ENCODE data around the gene KLK7.

The KLK7 gene

GRCh38 chr19:50983625-50984292, at the start of gene KLK7:
TSS of gene KLK7 (minus strand) at chr19:50983917. CDS start at chr19:50982399, 1,518 bp downstream.
- Histone ChIP-seq H3K27me3 (ENCODE audit: insufficient read depth, low read length, poor library complexity) (peaks cover 4% of the 10 kb centered on the region), H2AFZ (ENCODE audit: low read depth, low read length) (no peak within 1 kb of the TSS)
- no peak for DNase-seq

GRCh38 chr19:51031880-51032225, 48.1 kb upstream of the KLK7 start:
- Histone ChIP-seq H3K9me3 (ENCODE audit: insufficient read depth, low read length, severe bottlenecking) (no peaks in the 10 kb centered on the region), H3K4me2 (ENCODE audit: insufficient read depth, low read length) (no peak overlapping the region), H3K4me3 (ENCODE audit: low read depth in 1 of 2, low read length in 2 of 2) (no peak overlapping the region), H3K79me2 (ENCODE audit: insufficient read depth, low read length) (no peaks in the 10 kb centered on the region), H3K4me1 (ENCODE audit: insufficient read depth, low read length) (no peaks in the 10 kb centered on the region), H3K36me3 (ENCODE audit: insufficient read depth, low read length) (no peaks in the 10 kb centered on the region), H4K20me1 (ENCODE audit: insufficient read depth, low read length) (no peaks in the 10 kb centered on the region), H3K9ac (ENCODE audit: low read depth, low read length) (no peak overlapping the region), H3K27ac (ENCODE audit: low read length) (no peak overlapping the region), H2AFZ (ENCODE audit: low read depth, low read length) (no peak overlapping the region), H3K27me3 (ENCODE audit: insufficient read depth, low read length, poor library complexity) (peaks cover 3% of the 10 kb centered on the region)
- no peak for DNase-seq
- TF ChIP-seq CTCF (IDR thresholded peaks at IDR 0.05; ENCODE audit: borderline replicate concordance, extremely low read depth, low read length, poor library complexity, severe bottlenecking) (no peak), EZH2 (IDR thresholded peaks at IDR 0.05; ENCODE audit: borderline replicate concordance, low read depth, low read length, severe bottlenecking) (no peak)
- no peak for ATAC-seq (ENCODE audit: insufficient read depth, low read depth)

More at GRCh38 chr19:50983625-50984292, at the start of gene KLK7:
- no peak within 1 kb of the TSS for H3K27ac ChIP-seq (ENCODE audit: low read length)
- H3K79me2 ChIP-seq (ENCODE audit: insufficient read depth, low read length): no peaks in the 10 kb centered on the region
- no peak within 1 kb of the TSS for H3K4me3 ChIP-seq (ENCODE audit: low read depth in 1 of 2, low read length in 2 of 2)
- no peaks in the 10 kb centered on the region for H3K4me1 ChIP-seq (ENCODE audit: insufficient read depth, low read length)
- no peak for ATAC-seq (ENCODE audit: insufficient read depth, low read depth)
- H3K36me3 ChIP-seq (ENCODE audit: insufficient read depth, low read length): no peaks in the 10 kb centered on the region
- TF ChIP-seq EZH2 (IDR thresholded peaks at IDR 0.05; ENCODE audit: borderline replicate concordance, low read depth, low read length, severe bottlenecking) (no peak), CTCF (IDR thresholded peaks at IDR 0.05; ENCODE audit: borderline replicate concordance, extremely low read depth, low read length, poor library complexity, severe bottlenecking) (no peak)
- H4K20me1 ChIP-seq (ENCODE audit: insufficient read depth, low read length): no peaks in the 10 kb centered on the region
- no peaks in the 10 kb centered on the region for H3K9me3 ChIP-seq (ENCODE audit: insufficient read depth, low read length, severe bottlenecking)
- no peak within 1 kb of the TSS for H3K4me2 ChIP-seq (ENCODE audit: insufficient read depth, low read length)
- H3K9ac ChIP-seq (ENCODE audit: low read depth, low read length): no peak within 1 kb of the TSS

DNA sequence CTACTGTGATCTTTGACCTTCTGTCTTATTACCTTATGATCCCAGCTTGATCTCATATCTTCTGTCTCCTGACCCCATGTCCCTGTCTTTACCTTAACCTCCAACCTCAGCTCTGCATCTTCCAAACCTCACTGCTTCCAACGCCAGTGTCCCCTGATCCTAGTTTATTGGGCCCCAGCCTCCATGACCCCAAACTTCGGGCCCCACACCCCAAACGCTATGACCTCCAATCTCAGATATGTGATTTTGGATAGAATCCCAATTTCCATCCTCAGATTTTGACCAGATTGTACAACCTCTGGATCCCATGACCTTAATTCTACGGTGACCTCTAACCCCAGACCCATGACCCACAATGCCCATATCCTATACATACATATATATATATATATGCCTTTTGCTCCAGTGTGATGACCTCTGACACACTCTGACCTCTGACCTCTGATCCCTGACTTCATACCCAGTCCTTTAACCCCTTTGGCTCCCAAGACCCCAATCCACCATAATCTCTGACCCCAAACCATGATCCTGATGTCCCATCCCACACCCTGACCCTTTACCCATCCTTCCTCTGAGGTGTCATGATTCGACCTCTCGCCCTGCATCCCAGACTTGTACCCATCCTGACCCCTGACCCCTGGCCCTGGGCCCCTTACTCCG, 47.6 kb upstream of the KLK7 start:
- no peak overlapping the region for H2AFZ ChIP-seq (ENCODE audit: low read depth, low read length)
- DNase-seq (no peak), ATAC-seq (ENCODE audit: insufficient read depth, low read depth) (no peak)
- no peak overlapping the region for H3K27ac ChIP-seq (ENCODE audit: low read length)
- no peak overlapping the region for H3K4me2 ChIP-seq (ENCODE audit: insufficient read depth, low read length)
- H3K9me3 ChIP-seq (ENCODE audit: insufficient read depth, low read length, severe bottlenecking): no peaks in the 10 kb centered on the region
- peaks cover 7% of the 10 kb centered on the region for H3K27me3 ChIP-seq (ENCODE audit: insufficient read depth, low read length, poor library complexity)
- TF ChIP-seq EZH2 (IDR thresholded peaks at IDR 0.05; ENCODE audit: borderline replicate concordance, low read depth, low read length, severe bottlenecking): no peak
- no peak for TF ChIP-seq CTCF (IDR thresholded peaks at IDR 0.05; ENCODE audit: borderline replicate concordance, extremely low read depth, low read length, poor library complexity, severe bottlenecking)
- H3K79me2 ChIP-seq (ENCODE audit: insufficient read depth, low read length): no peaks in the 10 kb centered on the region
- no peak overlapping the region for H3K4me3 ChIP-seq (ENCODE audit: low read depth in 1 of 2, low read length in 2 of 2)
- H4K20me1 ChIP-seq (ENCODE audit: insufficient read depth, low read length): no peaks in the 10 kb centered on the region
- H3K4me1 ChIP-seq (ENCODE audit: insufficient read depth, low read length): no peaks in the 10 kb centered on the region
- no peaks in the 10 kb centered on the region for H3K36me3 ChIP-seq (ENCODE audit: insufficient read depth, low read length)
- no peak overlapping the region for H3K9ac ChIP-seq (ENCODE audit: low read depth, low read length)

Measured in DND-41 (cell line).